Thoracic aorta (tissue), 2 donors: ENCODE data around the gene ADCY9. TPM values are rescaled to one million over a fixed set of nuclear protein-coding genes. Genes with fewer than 3 reads are reported as not detected.
A peak's percentile ranks its signal among the peaks of the same experiment; 100 is the strongest.
"Not testable (repeated sequence)": the region's sequence is repeated elsewhere in the genome, so short reads cannot be mapped to it uniquely, and the experiment has no call there.

ENCODE experiments used
- ATAC-seq: fragments of 150-250 bp; one replicate; pipeline ENCODE4 v1.8.0; 2017; ENCODE audit warnings: low read depth; ENCODE audit not compliant: insufficient number of reproducible peaks, low FRiP score
- DNase-seq: peaks from one replicate; pipeline ENCODE4 v3.0.0-alpha.2; 2020; ENCODE audit warnings: low spot score
- H3K27ac ChIP-seq, 2 donors: fragments of 200-600 bp; sonication (generic); 1 replicate in 1 of 2; 2 replicates in 1 of 2; pipeline ENCODE4 v1.5.1; 2016; ENCODE audit warnings: mild to moderate bottlenecking in 2 of 2, moderate library complexity in 2 of 2
- H3K27me3 ChIP-seq: fragments of 200-600 bp; sonication (generic); replicated peaks from 2 replicates; pipeline ENCODE4 v1.6.0; 2016; ENCODE audit warnings: mild to moderate bottlenecking; ENCODE audit not compliant: insufficient read depth
- H3K36me3 ChIP-seq: fragments of 200-600 bp; sonication (generic); one replicate; pipeline ENCODE4 v1.5.1; 2016
- H3K4me1 ChIP-seq, 2 donors: fragments of 200-600 bp; sonication (generic); 1 replicate in 1 of 2; 2 replicates in 1 of 2; pipeline versions ENCODE4 v1.5.1 to v1.6.0; 2016; ENCODE audit warnings: low read depth in 2 of 2, mild to moderate bottlenecking in 1 of 2; ENCODE audit not compliant: control insufficient read depth in 1 of 2
- H3K4me3 ChIP-seq: fragments of 200-600 bp; sonication (generic); 2 replicates; pipeline ENCODE4 v1.5.1; 2016; ENCODE audit warnings: mild to moderate bottlenecking
- H3K9me3 ChIP-seq: fragments of 200-600 bp; sonication (generic); 2 replicates; pipeline ENCODE4 v1.5.1; 2016
- total RNA-seq, 2 donors: library from RNA; depleted of rRNA; stranded (reverse); fragments of >200 nt; gene quantifications; one replicate each; pipeline versions ENCODE4 v1.1.0 to v1.2.3, GENCODE V29; 2016
- TF ChIP-seq, protein P1 (sequence below): fragments of 200-600 bp; sonication (generic); IDR thresholded peaks from one replicate; pipeline ENCODE4 v1.5.1; 2019; ENCODE audit warnings: antibody characterized with exemption

The ADCY9 gene
- total RNA-seq, 2 donors from 2014 or later, result 44.1 to 83.8 TPM

GRCh38 chr16:3964686-3965290 lies 151.5 kb downstream of the ADCY9 start:
- DNase-seq, result no peak
- H3K27me3 ChIP-seq, result no peaks in the 10 kb centered on the region
- peaks cover 6 to 40% of the 10 kb centered on the region in 2 donors for H3K4me1 ChIP-seq
- no peak overlapping the region for H3K27ac ChIP-seq
- no peaks in the 10 kb centered on the region for H3K9me3 ChIP-seq
- H3K4me3 ChIP-seq, result no peak overlapping the region
- peaks cover 3% of the 10 kb centered on the region for H3K36me3 ChIP-seq
- TF ChIP-seq, protein P1, sequence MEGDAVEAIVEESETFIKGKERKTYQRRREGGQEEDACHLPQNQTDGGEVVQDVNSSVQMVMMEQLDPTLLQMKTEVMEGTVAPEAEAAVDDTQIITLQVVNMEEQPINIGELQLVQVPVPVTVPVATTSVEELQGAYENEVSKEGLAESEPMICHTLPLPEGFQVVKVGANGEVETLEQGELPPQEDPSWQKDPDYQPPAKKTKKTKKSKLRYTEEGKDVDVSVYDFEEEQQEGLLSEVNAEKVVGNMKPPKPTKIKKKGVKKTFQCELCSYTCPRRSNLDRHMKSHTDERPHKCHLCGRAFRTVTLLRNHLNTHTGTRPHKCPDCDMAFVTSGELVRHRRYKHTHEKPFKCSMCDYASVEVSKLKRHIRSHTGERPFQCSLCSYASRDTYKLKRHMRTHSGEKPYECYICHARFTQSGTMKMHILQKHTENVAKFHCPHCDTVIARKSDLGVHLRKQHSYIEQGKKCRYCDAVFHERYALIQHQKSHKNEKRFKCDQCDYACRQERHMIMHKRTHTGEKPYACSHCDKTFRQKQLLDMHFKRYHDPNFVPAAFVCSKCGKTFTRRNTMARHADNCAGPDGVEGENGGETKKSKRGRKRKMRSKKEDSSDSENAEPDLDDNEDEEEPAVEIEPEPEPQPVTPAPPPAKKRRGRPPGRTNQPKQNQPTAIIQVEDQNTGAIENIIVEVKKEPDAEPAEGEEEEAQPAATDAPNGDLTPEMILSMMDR, result no peak
- no peak for ATAC-seq

GRCh38 chr16:3963886-3964685 lies 152.2 kb downstream of the ADCY9 start:
- DNase-seq, result no peak
- Histone ChIP-seq H3K9me3 (no peaks in the 10 kb centered on the region), H3K4me1 (peaks cover 10 to 43% of the 10 kb centered on the region in 2 donors), H3K27me3 (no peaks in the 10 kb centered on the region), H3K27ac (no peak overlapping the region), H3K36me3 (peaks cover 3% of the 10 kb centered on the region), H3K4me3 (no peak overlapping the region)
- no peak for ATAC-seq
- TF ChIP-seq, protein P1, result no peak

DNA sequence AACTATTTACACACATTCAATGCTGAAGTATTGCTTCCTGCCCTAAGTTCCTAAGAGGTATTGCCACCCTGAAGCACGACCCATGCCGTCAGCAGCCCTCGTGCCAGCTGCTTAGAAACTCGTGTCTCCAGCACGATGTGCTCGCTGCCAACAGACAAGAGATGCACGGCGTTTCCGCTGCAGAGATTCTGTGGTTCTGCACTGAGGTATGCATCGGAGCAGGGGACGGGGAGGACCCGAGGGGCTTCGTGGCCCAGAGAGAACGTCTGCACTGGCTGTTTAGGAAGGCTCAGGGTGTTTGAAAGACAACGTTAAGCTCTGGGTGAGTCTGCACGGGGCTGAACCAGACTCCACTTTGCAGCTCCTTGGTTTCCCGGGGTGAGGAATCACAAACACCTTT lies 153.0 kb downstream of the ADCY9 start:
- Histone ChIP-seq H3K4me3 (no peak overlapping the region), H3K4me1 (peaks cover 10 to 34% of the 10 kb centered on the region in 2 donors), H3K9me3 (no peaks in the 10 kb centered on the region), H3K27ac (no peak overlapping the region), H3K36me3 (peaks cover 3% of the 10 kb centered on the region), H3K27me3 (no peaks in the 10 kb centered on the region)
- DNase-seq (no peak), ATAC-seq (no peak)
- TF ChIP-seq, protein P1, result no peak

DNA sequence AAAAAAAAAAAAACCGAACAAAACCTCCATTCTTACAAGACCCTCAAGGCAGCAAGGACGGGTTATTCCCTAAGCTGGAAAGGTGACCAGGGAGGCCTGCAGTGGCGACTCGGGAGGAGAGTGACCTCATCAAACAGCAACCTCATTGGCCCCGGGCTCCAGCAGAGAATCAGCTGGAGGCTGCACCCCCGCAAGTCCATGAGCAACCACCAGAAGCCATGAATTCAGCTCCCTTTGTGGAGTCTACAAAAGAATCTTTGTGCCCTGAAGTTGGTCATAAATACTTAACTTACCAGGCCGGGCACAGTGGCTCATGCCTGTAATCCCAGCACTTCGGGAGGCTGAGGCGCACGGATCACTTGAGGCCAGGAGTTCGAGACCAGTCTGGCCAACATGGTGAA lies 154.8 kb downstream of the ADCY9 start:
- Histone ChIP-seq H3K27me3 (no peaks in the 10 kb centered on the region), H3K9me3 (no peaks in the 10 kb centered on the region), H3K4me3 (peak overlapping the region; percentile 76), H3K36me3 (peaks cover 3% of the 10 kb centered on the region), H3K4me1 (peaks cover 10 to 35% of the 10 kb centered on the region in 2 donors), H3K27ac (peak overlapping the region; percentile 65 to 71)
- no peak for DNase-seq
- TF ChIP-seq, protein P1, result no peak
- ATAC-seq, result no peak

GRCh38 chr16:3959926-3960590 lies 156.2 kb downstream of the ADCY9 start:
- H3K27me3 ChIP-seq, result not testable (repeated sequence)

More at GRCh38 chr16:3959926-3960590, 156.2 kb downstream of the ADCY9 start:
- not testable (repeated sequence) for DNase-seq, ATAC-seq, H3K9me3 ChIP-seq, H3K36me3 ChIP-seq
- Histone ChIP-seq H3K27ac (peak overlapping the region; percentile 65 to 71), H3K4me3 (peak overlapping the region; percentile 76), H3K4me1 (peaks cover 10 to 32% of the 10 kb centered on the region in 2 donors)
